ENCODE measurements around the gene COL11A1. TPM values are rescaled to one million over a fixed set of nuclear protein-coding genes. Genes with fewer than 3 reads are reported as not detected.

Gene COL11A1
- total RNA-seq, 1 experiment from 2014 or later: 0.05 TPM

- ATAC-seq (no peak), DNase-seq (ENCODE audit: low read depth, low spot score) (no peak)
- Histone ChIP-seq H3K4me2 (ENCODE audit: low read length) (no peak overlapping the region), H3K9me2 (ENCODE audit: insufficient read depth) (no peaks in the 10 kb centered on the region), H3K27ac (ENCODE audit: low read depth, low read length) (no peak overlapping the region), H4K20me1 (ENCODE audit: insufficient read depth) (no peaks in the 10 kb centered on the region), H3K9ac (ENCODE audit: low read length) (no peak overlapping the region), H2AFZ (ENCODE audit: low read depth, low read length, poor library complexity, severe bottlenecking) (no peak overlapping the region), H3K27me3 (ENCODE audit: insufficient read depth, low read length) (no peaks in the 10 kb centered on the region), H3K4me1 (ENCODE audit: control insufficient read depth in 1 of 2, insufficient read depth in 2 of 2, low read length in 2 of 2) (no peaks in the 10 kb centered on the region), H3K9me3 (ENCODE audit: control insufficient read depth in 1 of 2, insufficient read depth in 1 of 2, low read depth in 1 of 2, low read length in 2 of 2) (no peaks in the 10 kb centered on the region), H3K79me2 (ENCODE audit: insufficient read depth, low read length) (no peaks in the 10 kb centered on the region), H3K4me3 (replicated peaks in 1 of 2; ENCODE audit: low read depth in 1 of 2, low read length in 2 of 2) (no peak overlapping the region), H3K36me3 (ENCODE audit: control insufficient read depth in 1 of 2, insufficient read depth in 2 of 2, low read length in 2 of 2) (no peaks in the 10 kb centered on the region)
- intact Hi-C loops (cut with micrococcal nuclease): no loop called here
- ChIA-PET POLR2A (no interaction called here), CTCF (no interaction called here), RAD21 (ENCODE audit: low non-redundant PET in 1 of 2, low total read pairs in 2 of 2, uncharacterized antibody in 2 of 2, unreplicated experiment in 2 of 2) (no interaction called here)
- BruUV-seq (replicated peaks): no TSS peak
- TF ChIP-seq ELF1 (IDR thresholded peaks at IDR 0.05; ENCODE audit: borderline replicate concordance, low read depth): no peak
- no peak for TF ChIP-seq POLR2A (IDR thresholded peaks at IDR 0.05; ENCODE audit: borderline replicate concordance, extremely low read depth, insufficient read depth, insufficient read length)
- TF ChIP-seq FOSL1 (IDR thresholded peaks at IDR 0.05; ENCODE audit: low read depth): no peak
- TF ChIP-seq ZNF274 (IDR thresholded peaks at IDR 0.05; ENCODE audit: low read depth, low read length): no peak
- no peak for TF ChIP-seq EZH2phosphoT487 (IDR thresholded peaks at IDR 0.05; ENCODE audit: borderline replicate concordance)
- no peak for TF ChIP-seq CTCF (IDR thresholded peaks at IDR 0.05 in 2 of 3, conservative IDR thresholded peaks at IDR 0.05 in 1 of 3; ENCODE audit: borderline replicate concordance in 1 of 3, insufficient read depth in 1 of 3, low read depth in 2 of 3, low read length in 2 of 3)
- no peak for TF ChIP-seq ATF3 (IDR thresholded peaks at IDR 0.05)
- TF ChIP-seq ZBTB33 (IDR thresholded peaks at IDR 0.05; ENCODE audit: extremely low read depth, insufficient replicate concordance, low read length): no peak
- TF ChIP-seq EZH2 (IDR thresholded peaks at IDR 0.05): no peak
- no peak for TF ChIP-seq CEBPB (IDR thresholded peaks at IDR 0.05; ENCODE audit: low read depth)
- TF ChIP-seq CBX3 (IDR thresholded peaks at IDR 0.05; ENCODE audit: low read depth): no peak
- TF ChIP-seq SP1 (IDR thresholded peaks at IDR 0.05; ENCODE audit: low read depth): no peak
Observed at GRCh38 chr1:103142461-103142860, 34.1 kb upstream of the COL11A1 start.
